Measurements from ENCODE around the gene ZSWIM3. TPM values are rescaled to one million over a fixed set of nuclear protein-coding genes. Genes with fewer than 3 reads are reported as not detected.

ZSWIM3 gene
- total RNA-seq, 4 donors from 2014 or later, result 2.2 to 4.5 (median 3.9) TPM

GRCh38 chr20:45857882-45858216 lies 435 bp downstream of the ZSWIM3 start:
- Histone ChIP-seq H3K4me3 (replicated peaks in 1 of 3) (peak overlapping the region in 2 of 3 donors; percentile 33 to 45), H3K4me1 (peaks cover 18 to 29% of the 10 kb centered on the region in 2 donors), H3K9me3 (no peaks in the 10 kb centered on the region), H3K36me3 (no peaks in the 10 kb centered on the region), H3K27me3 (no peaks in the 10 kb centered on the region), H3K27ac (peak overlapping the region in 2 of 3 donors; percentile 74 to 80)
- intact Hi-C loops (cut with DNase I), result no loop called here
- 17 to 30% methylated on average over 1 to 13 of the region's 13 CpGs for WGBS, 2 donors
- DNase-seq, result no peak
- TF ChIP-seq CTCF (IDR thresholded peaks at IDR 0.05) (no peak), POLR2A (IDR thresholded peaks at IDR 0.05) (no peak)

DNA sequence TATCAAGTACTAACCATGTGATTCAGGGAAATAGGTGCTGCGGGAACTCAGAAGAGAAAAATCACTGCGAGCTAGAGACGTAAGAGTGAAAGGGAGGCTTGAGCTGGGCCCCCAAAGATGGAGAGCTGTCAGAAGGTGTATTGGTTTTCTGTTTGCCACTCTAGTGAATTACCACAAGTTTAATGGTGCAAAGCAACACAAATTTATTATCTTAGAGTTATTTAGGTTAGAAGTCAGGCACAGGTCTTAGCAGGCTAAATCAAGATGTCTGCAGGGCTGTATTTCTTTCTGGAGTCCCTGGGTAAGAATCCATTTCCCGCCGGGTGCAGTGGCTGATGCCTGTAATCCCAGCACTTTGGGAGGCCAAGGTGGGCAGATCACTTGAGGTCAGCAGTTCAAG lies 2.5 kb downstream of the ZSWIM3 start:
- DNase-seq, result no peak
- Histone ChIP-seq H3K4me3 (replicated peaks in 1 of 3) (no peak overlapping the region), H3K27ac (no peak overlapping the region), H3K9me3 (no peaks in the 10 kb centered on the region), H3K4me1 (peaks cover 18 to 26% of the 10 kb centered on the region in 2 donors), H3K27me3 (no peaks in the 10 kb centered on the region), H3K36me3 (no peaks in the 10 kb centered on the region)
- intact Hi-C loops (cut with DNase I), result no loop called here
- WGBS, 2 donors, result 94 to 97% methylated on average over 5 of the region's 5 CpGs
- TF ChIP-seq POLR2A (IDR thresholded peaks at IDR 0.05), result no peak
- TF ChIP-seq CTCF (IDR thresholded peaks at IDR 0.05), result no peak

- H3K36me3 ChIP-seq, result no peaks in the 10 kb centered on the region
- H3K27ac ChIP-seq, result no peak overlapping the region
- H3K27me3 ChIP-seq, result no peaks in the 10 kb centered on the region
- intact Hi-C loops (cut with DNase I), result no loop called here
- 74 to 81% methylated on average over 7 of the region's 7 CpGs for WGBS, 2 donors
- DNase-seq, result peak in 1 of 2 donors; percentile 29
- no peak for TF ChIP-seq CTCF (IDR thresholded peaks at IDR 0.05)
- no peak for TF ChIP-seq POLR2A (IDR thresholded peaks at IDR 0.05)
- no peaks in the 10 kb centered on the region for H3K9me3 ChIP-seq
- H3K4me1 ChIP-seq, result peaks cover 16 to 18% of the 10 kb centered on the region in 2 donors
- no peak overlapping the region for H3K4me3 ChIP-seq (replicated peaks in 1 of 3)
Observed at GRCh38 chr20:45860560-45861220, 3.3 kb downstream of the ZSWIM3 start.

- WGBS, 2 donors, result 86 to 88% methylated on average over 7 of the region's 7 CpGs
- H3K27ac ChIP-seq, result no peak overlapping the region
- DNase-seq, result peak in 1 of 2 donors; percentile 37
Observed at GRCh38 chr20:45861221-45862075, 4.0 kb downstream of the ZSWIM3 start.

More at GRCh38 chr20:45861221-45862075, 4.0 kb downstream of the ZSWIM3 start:
- H3K4me3 ChIP-seq (replicated peaks in 1 of 3), result no peak overlapping the region
- no peaks in the 10 kb centered on the region for H3K27me3 ChIP-seq
- H3K36me3 ChIP-seq, result no peaks in the 10 kb centered on the region
- intact Hi-C loops (cut with DNase I), result no loop called here
- TF ChIP-seq CTCF (IDR thresholded peaks at IDR 0.05) (no peak), POLR2A (IDR thresholded peaks at IDR 0.05) (no peak)
- no peaks in the 10 kb centered on the region for H3K9me3 ChIP-seq
- peaks cover 8 to 10% of the 10 kb centered on the region in 2 donors for H3K4me1 ChIP-seq

Measured in thyroid gland (tissue), 4 donors.